OCI-LY3 (cell line): Measurements from ENCODE around the gene SIRT3.

ENCODE experiments used
- H2AFZ ChIP-seq: fragments of 200-600, 300-600 bp; shearing (Covaris generic); 2 replicates; pipeline ENCODE4 v1.6.0; 2014; ENCODE audit warnings: antibody characterized with exemption, low read depth, low read length
- H3K27ac ChIP-seq: fragments of 200-600, 300-600 bp; sonication (generic); 2 replicates; pipeline ENCODE4 v1.5.1; 2014; ENCODE audit warnings: mild to moderate bottlenecking, low read length, moderate library complexity, mixed read lengths
- H3K27me3 ChIP-seq: fragments of 200-600, 300-600 bp; sonication (generic); 2 replicates; pipeline ENCODE4 v1.6.1; 2014; ENCODE audit warnings: low read depth, low read length, mixed read lengths
- H3K36me3 ChIP-seq: fragments of 200-600, 300-600 bp; sonication (generic); replicated peaks from 2 replicates; pipeline ENCODE3; 2014; ENCODE audit warnings: low read depth, low read length, mixed read lengths
- H3K4me1 ChIP-seq: fragments of 300-600, 200-600 bp; sonication (generic); 2 replicates; pipeline ENCODE4 v1.6.1; 2014; ENCODE audit warnings: low read length, mixed read lengths
- H3K4me2 ChIP-seq: fragments of 200-600, 300-600 bp; sonication (generic); 2 replicates; pipeline ENCODE4 v1.6.1; 2014; ENCODE audit warnings: low read length, mixed read lengths
- H3K4me3 ChIP-seq: fragments of 300-600, 200-600 bp; sonication (generic); 2 replicates; pipeline ENCODE4 v1.5.1; 2014; ENCODE audit warnings: antibody characterized with exemption, mild to moderate bottlenecking, low read length, moderate library complexity
- H3K79me2 ChIP-seq: fragments of 300-600, 200-600 bp; shearing (Covaris generic); 2 replicates; pipeline ENCODE4 v1.6.1; 2014; ENCODE audit warnings: mild to moderate bottlenecking, low read length, mixed read lengths
- H3K9ac ChIP-seq: fragments of 300-600, 200-600 bp; shearing (Covaris generic); 2 replicates; pipeline ENCODE4 v1.6.0; 2014; ENCODE audit warnings: mild to moderate bottlenecking, low read length, moderate library complexity
- H3K9me3 ChIP-seq: fragments of 200-600, 300-600 bp; shearing (Covaris generic); 2 replicates; pipeline ENCODE4 v1.6.1; 2014; ENCODE audit warnings: low read length, mixed read lengths; ENCODE audit not compliant: insufficient read depth
- H4K20me1 ChIP-seq: fragments of 200-600, 300-600 bp; sonication (generic); 2 replicates; pipeline ENCODE4 v1.6.1; 2016; ENCODE audit warnings: low read length, mixed read lengths; ENCODE audit not compliant: insufficient read depth
- CTCF ChIP-seq: fragments of 200-600, 300-600 bp; sonication (generic); IDR thresholded peaks from 2 replicates; pipeline ENCODE4 v1.5.1; 2014; ENCODE audit warnings: antibody characterized with exemption, low read length, low read depth
- EZH2phosphoT487 ChIP-seq: fragments of 200-600 bp; shearing (Covaris generic); IDR thresholded peaks from 2 replicates; pipeline ENCODE4 v1.6.1; 2018; ENCODE audit warnings: antibody characterized with exemption, mixed run types, low read depth

Gene SIRT3

DNA sequence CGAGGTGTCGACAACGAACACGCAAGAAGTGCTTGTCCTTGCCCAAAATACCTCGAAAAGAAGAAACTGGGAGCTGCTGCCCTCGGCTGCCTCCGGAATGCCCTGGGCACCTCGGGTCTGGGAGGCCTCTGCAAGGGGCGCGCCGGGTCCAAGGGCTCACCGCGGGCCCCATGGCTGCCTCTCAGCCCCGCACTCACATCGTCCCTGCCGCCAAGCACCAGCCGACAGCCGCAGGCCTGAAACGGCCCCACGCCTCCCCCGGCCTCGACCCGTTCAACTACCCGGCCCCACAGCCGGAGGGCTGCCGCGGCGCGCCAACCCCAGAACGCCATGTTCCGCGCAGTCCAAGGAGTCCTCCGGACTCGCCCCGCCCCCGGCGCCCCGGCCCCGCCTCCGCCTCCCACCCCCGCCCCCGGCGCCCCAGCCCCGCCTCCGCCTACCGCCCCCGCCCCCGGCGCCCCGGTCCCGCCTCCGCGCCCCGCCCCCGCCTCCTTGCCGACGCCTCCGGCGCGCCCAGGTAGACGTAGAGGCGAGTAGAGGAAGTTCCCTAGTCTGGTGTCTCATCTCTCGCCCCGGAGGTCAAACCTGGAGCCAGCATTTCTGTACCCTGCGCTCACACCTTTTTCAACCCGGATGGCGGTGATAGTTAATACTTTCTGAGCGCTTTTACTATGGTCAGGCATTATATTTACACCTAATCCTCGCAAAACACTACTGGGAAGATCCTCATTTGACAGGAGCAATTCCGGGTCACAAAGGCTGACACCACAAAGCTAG lies at the start of gene SIRT3:
TSS of gene SIRT3 (minus strand) at position 346 of the 777 bp plus-strand sequence. CDS start at position 332, 14 bp downstream.
- H3K4me3 ChIP-seq, result peak within 1 kb of the TSS; percentile 99
- peak within 1 kb of the TSS; percentile 94 for H3K4me2 ChIP-seq
- peaks cover 15% of the 10 kb centered on the region for H3K4me1 ChIP-seq
- peak within 1 kb of the TSS; percentile 93 for H3K27ac ChIP-seq
- H3K9me3 ChIP-seq, result no peaks in the 10 kb centered on the region
- no peak for TF ChIP-seq EZH2phosphoT487
- TF ChIP-seq CTCF, result no peak
- peak within 1 kb of the TSS; percentile 97 for H2AFZ ChIP-seq
- peak within 1 kb of the TSS; percentile 99 for H3K9ac ChIP-seq
- H4K20me1 ChIP-seq, result no peaks in the 10 kb centered on the region; the same call in 1 of the 2 replicates
- peaks cover 45% of the 10 kb centered on the region for H3K79me2 ChIP-seq
- H3K36me3 ChIP-seq, result peaks cover under 1% of the 10 kb centered on the region
- no peaks in the 10 kb centered on the region for H3K27me3 ChIP-seq

DNA sequence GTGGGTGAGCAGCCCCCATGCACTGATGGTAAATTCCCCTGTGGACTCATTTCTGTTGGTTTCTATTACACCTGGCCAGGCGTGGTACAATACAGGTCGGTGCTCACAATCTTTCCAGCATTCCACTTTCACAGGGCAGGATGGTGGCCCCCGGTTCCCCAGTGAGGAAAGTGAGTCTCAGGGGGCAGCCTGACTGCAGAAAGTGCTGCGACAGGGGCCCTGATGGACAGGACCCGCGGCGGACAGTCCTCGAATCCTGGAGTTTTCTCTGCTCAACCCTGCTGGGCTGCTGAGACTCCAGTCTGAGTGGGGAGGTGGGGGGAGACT lies 49.7 kb upstream of the SIRT3 start:
- TF ChIP-seq CTCF (no peak), EZH2phosphoT487 (no peak)
- H3K27me3 ChIP-seq, result peaks cover 9% of the 10 kb centered on the region; the same call in 1 of the 2 replicates

DNA sequence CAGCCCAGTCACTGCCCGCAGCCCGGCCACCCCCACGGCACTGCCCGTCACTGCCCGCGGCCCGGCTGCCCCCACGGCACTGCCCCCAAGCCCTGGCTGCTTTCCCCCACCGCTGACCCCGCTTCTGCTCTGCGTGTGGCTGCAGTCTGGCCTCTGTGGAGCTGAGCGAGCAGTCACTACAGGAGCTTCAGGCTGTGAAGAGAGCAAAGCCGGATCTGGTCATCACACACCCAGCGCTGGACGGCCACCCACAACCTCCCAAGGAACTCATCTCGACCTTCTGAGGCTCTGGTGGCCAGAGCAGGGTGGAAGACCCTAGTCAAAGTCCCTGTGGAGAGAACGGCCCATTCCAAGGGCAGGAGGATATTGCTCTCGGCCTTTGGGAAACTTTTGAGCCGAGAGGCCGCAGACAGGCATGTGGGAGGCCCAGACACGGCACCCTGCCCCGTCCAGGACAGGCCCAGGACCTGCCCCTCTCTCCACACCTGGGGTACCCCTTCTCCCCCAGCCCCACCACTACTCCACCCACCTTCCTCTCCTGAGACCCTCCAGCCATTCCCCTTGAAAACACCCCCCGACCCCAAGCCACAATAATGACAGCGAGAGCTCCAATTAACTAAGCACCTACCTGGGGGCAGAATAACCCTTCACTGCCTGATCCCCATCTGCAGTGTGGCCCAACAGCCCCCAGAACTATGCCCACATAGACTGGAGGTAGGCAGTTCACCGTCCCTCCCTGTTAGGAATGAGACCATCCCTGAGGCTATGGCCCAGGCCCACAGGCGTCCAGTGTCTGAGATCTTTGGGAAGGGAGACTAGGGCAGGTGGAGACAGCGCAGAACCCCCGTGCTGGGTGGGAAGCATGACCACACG lies 49.1 kb upstream of the SIRT3 start:
- Histone ChIP-seq H3K9me3 (no peaks in the 10 kb centered on the region), H4K20me1 (no peaks in the 10 kb centered on the region), H2AFZ (no peak overlapping the region), H3K4me3 (no peak overlapping the region), H3K79me2 (no peaks in the 10 kb centered on the region; the same call in 1 of the 2 replicates), H3K9ac (no peak overlapping the region), H3K4me2 (no peak overlapping the region), H3K27me3 (peaks cover 9% of the 10 kb centered on the region; the same call in 1 of the 2 replicates), H3K27ac (no peak overlapping the region), H3K36me3 (no peaks in the 10 kb centered on the region), H3K4me1 (peaks cover 12% of the 10 kb centered on the region)
- TF ChIP-seq CTCF (no peak), EZH2phosphoT487 (no peak)

More for the DNA sequence above, 49.7 kb upstream of the SIRT3 start:
- peaks cover under 1% of the 10 kb centered on the region for H3K36me3 ChIP-seq
- no peaks in the 10 kb centered on the region for H4K20me1 ChIP-seq
- H3K79me2 ChIP-seq, result no peaks in the 10 kb centered on the region; the same call in 1 of the 2 replicates
- no peak overlapping the region for H3K27ac ChIP-seq
- H3K4me3 ChIP-seq, result no peak overlapping the region
- no peaks in the 10 kb centered on the region for H3K9me3 ChIP-seq
- H3K9ac ChIP-seq, result no peak overlapping the region
- H2AFZ ChIP-seq, result no peak overlapping the region
- H3K4me1 ChIP-seq, result peaks cover 12% of the 10 kb centered on the region
- H3K4me2 ChIP-seq, result no peak overlapping the region
